GM12878 (cell line): Measurements from ENCODE around the gene MAP3K1. TPM values are rescaled to one million over a fixed set of nuclear protein-coding genes. Genes with fewer than 3 reads are reported as not detected.

Experiments used
- ATAC-seq: fragments of 200-7000 bp; cut with Tn5 transposase; 3 replicates; pipeline ENCODE4 v1.9.1; 2020; ENCODE audit warnings: mild to moderate bottlenecking, moderate library complexity
- BruUV-seq: library from RNA; stranded (reverse); fragments of 400-500 nt; replicated peaks from 2 replicates; lab custom pipeline; 2021; lab: Mats Ljungman, UMichigan
- CTCF ChIA-PET: fragments of 300-600 bp; sonication (Branson Sonifier 250); formaldehyde crosslinking; extraction: SDS; loops from one replicate; lab custom pipeline; 2021; ENCODE audit warnings: inconsistent platforms; lab: Yijun Ruan, JAX
- POLR2A ChIA-PET: fragments of 350-600 bp; formaldehyde crosslinking; extraction: SDS; loops from one replicate; lab custom pipeline; 2021; ENCODE audit warnings: inconsistent platforms; lab: Charles Lee
- RAD21 ChIA-PET: fragments of 300-600 bp; sonication (Branson Sonifier 250); formaldehyde crosslinking; loops from one replicate; lab custom pipeline; 2023; ENCODE audit warnings: antibody characterized with exemption; ENCODE audit not compliant: unreplicated experiment; lab: Charles Lee
- SMC1A ChIA-PET: fragments of 300-600 bp; sonication (Branson Sonifier 250); formaldehyde crosslinking; loops from one replicate; lab custom pipeline; 2023; ENCODE audit not compliant: unreplicated experiment, uncharacterized antibody; lab: Charles Lee
- DNase-seq: peaks from one replicate; pipeline ENCODE4 v3.0.0-alpha.2; 2011; ENCODE audit warnings: low read depth, low spot score
- FAIRE-seq: peaks from 3 replicates; lab custom pipeline; 2011; peaks lifted over from hg19 to GRCh38; lab: Jason Lieb, UNC
- H2AFZ ChIP-seq: 2 replicates; pipeline ENCODE4 v1.6.0; 2011; ENCODE audit warnings: low read depth, low read length, control low read depth; ENCODE audit not compliant: control insufficient read depth
- H3K27ac ChIP-seq: 2 replicates; pipeline ENCODE4 v1.5.1; 2011; ENCODE audit warnings: control low read depth; ENCODE audit not compliant: control insufficient read depth, insufficient read depth
- H3K27me3 ChIP-seq, 2 experiments: replicated peaks in 1 of 2; 2 replicates each; pipeline versions ENCODE4 v1.6.0 to v1.6.1; 2011; ENCODE audit warnings: low read length in 1 of 2; ENCODE audit not compliant: control insufficient read depth in 2 of 2, insufficient read depth in 2 of 2
- H3K36me3 ChIP-seq, 2 experiments: 2 replicates each; pipeline ENCODE4 v1.5.1; 2011; ENCODE audit warnings: low read length in 1 of 2; ENCODE audit not compliant: control insufficient read depth in 2 of 2, insufficient read depth in 2 of 2
- H3K4me1 ChIP-seq: 2 replicates; pipeline ENCODE4 v1.6.1; 2011; ENCODE audit warnings: mild to moderate bottlenecking, low read length, moderate library complexity, mixed read lengths; ENCODE audit not compliant: control insufficient read depth, insufficient read depth
- H3K4me2 ChIP-seq: 2 replicates; pipeline ENCODE4 v1.6.0; 2011; ENCODE audit warnings: control low read depth; ENCODE audit not compliant: control insufficient read depth, insufficient read depth
- H3K4me3 ChIP-seq: fragments of 200-600 bp; sonication (generic); 2 replicates; pipeline ENCODE4 v1.5.1; 2016
- H3K79me2 ChIP-seq: 2 replicates; pipeline ENCODE4 v1.6.0; 2011; ENCODE audit warnings: low read length; ENCODE audit not compliant: control insufficient read depth, insufficient read depth
- H3K9ac ChIP-seq: 2 replicates; pipeline ENCODE4 v1.8.0; 2011; ENCODE audit warnings: low read length, control low read depth, mixed read lengths; ENCODE audit not compliant: control insufficient read depth, insufficient read depth
- H3K9me3 ChIP-seq: replicated peaks from 3 replicates; pipeline ENCODE4 v1.5.1; 2011; ENCODE audit warnings: mild to moderate bottlenecking, low read length; ENCODE audit not compliant: control insufficient read depth, insufficient read depth
- H4K20me1 ChIP-seq: 2 replicates; pipeline ENCODE4 v1.6.0; 2011; ENCODE audit not compliant: control insufficient read depth, insufficient read depth
- ATF2 ChIP-seq: IDR thresholded peaks from 2 replicates; pipeline ENCODE4 v1.6.1; 2012; ENCODE audit warnings: low read length, inconsistent platforms
- JUNB ChIP-seq: IDR thresholded peaks from 2 replicates; pipeline ENCODE4 v1.6.1; 2016; ENCODE audit warnings: antibody characterized with exemption, mild to moderate bottlenecking
- MTA2 ChIP-seq: fragments of 450-650 bp; IDR thresholded peaks from 2 replicates; pipeline ENCODE4 v1.6.1; 2016; ENCODE audit warnings: low read depth, mild to moderate bottlenecking, moderate library complexity
- NFXL1 ChIP-seq: fragments of 450-650 bp; IDR thresholded peaks from 2 replicates; pipeline ENCODE4 v1.6.1; 2017; ENCODE audit warnings: antibody characterized with exemption, mild to moderate bottlenecking, borderline replicate concordance
- NKRF ChIP-seq: fragments of 450-650 bp; conservative IDR thresholded peaks from 2 replicates; pipeline ENCODE4 v1.6.1; 2017; ENCODE audit warnings: mild to moderate bottlenecking, moderate library complexity
- NR2C2 ChIP-seq: IDR thresholded peaks from 2 replicates; pipeline ENCODE4 v1.6.1; 2011; ENCODE audit warnings: borderline replicate concordance, low read depth; ENCODE audit not compliant: control insufficient read depth, insufficient read length
- RAD21 ChIP-seq: IDR thresholded peaks from 2 replicates; pipeline ENCODE4 v1.6.1; 2011; ENCODE audit warnings: mild to moderate bottlenecking, low read depth, low read length, moderate library complexity; ENCODE audit not compliant: insufficient read depth
- RBBP5 ChIP-seq: fragments of 200-600 bp; sonication (generic); conservative IDR thresholded peaks from 2 replicates; pipeline ENCODE4 v1.6.1; 2016
- RELB ChIP-seq: fragments of 450-650 bp; IDR thresholded peaks from 2 replicates; pipeline ENCODE4 v1.6.1; 2017; ENCODE audit warnings: low read depth, mild to moderate bottlenecking, moderate library complexity
- WRNIP1 ChIP-seq: IDR thresholded peaks from 2 replicates; pipeline ENCODE4 v1.6.1; 2011; ENCODE audit warnings: low read depth, low read length, improper control_type of control experiment, borderline replicate concordance
- WGBS: methylation state at CpG from one replicate; pipeline ENCODE4 v1.1.6; 2016; ENCODE audit warnings: low lambda C conversion rate; ENCODE audit not compliant: insufficient replicate concordance, insufficient coverage; ENCODE audit errors: missing lambda C conversion rate; 5-methylcytosine and 5-hydroxymethylcytosine counted together
- in situ Hi-C: fragments of 300-500 bp; cut with MboI; formaldehyde crosslinking; loops from 9 replicates; pipeline ENCODE4 v1.14.3; 2018; ENCODE audit warnings: mixed read lengths
- intact Hi-C: fragments of 100-400 bp; cut with micrococcal nuclease; formaldehyde crosslinking; loops from one replicate; pipeline ENCODE4 v1.14.2; 2022; ENCODE audit not compliant: unreplicated experiment
- polyA plus RNA-seq, 11 experiments: library from polyadenylated mRNA; depleted of rRNA in 4 of 11; unstranded in 6 of 11; stranded (reverse) in 5 of 11; fragments of >200 nt; fragmentation: Nextera tagmentation in 4 of 11; fragmentation: Illumina TruSeq in 1 of 11; extraction: Ambion mirVana in 4 of 11; extraction: Trizol in 1 of 11; gene quantifications; 1 replicate in 1 of 11; 2 replicates in 10 of 11; pipeline versions ENCODE4 v1.2.1 to v1.2.3, GENCODE V29; 2011 to 2016; ENCODE audit warnings: inconsistent platforms in 2 of 11, missing spikeins in 2 of 11, low read depth in 1 of 11
- total RNA-seq, 4 experiments: library from RNA; depleted of rRNA in 3 of 4; stranded (reverse); fragments of >200 nt in 3 of 4; fragmentation: Illumina TruSeq in 1 of 4; extraction: Trizol in 1 of 4; gene quantifications; 2 replicates each; pipeline versions ENCODE4 v1.2.1 to v1.2.3, GENCODE V29; 2013 to 2021
- TF ChIP-seq, protein P1 (sequence below), 3 experiments: IDR thresholded peaks in 2 of 3; conservative IDR thresholded peaks in 1 of 3; 2 replicates each; pipeline ENCODE4 v1.5.1; 2011; ENCODE audit warnings: low read depth in 3 of 3, low read length in 3 of 3, mild to moderate bottlenecking in 3 of 3, control low read depth in 2 of 3, moderate library complexity in 2 of 3, inconsistent platforms in 1 of 3, mixed read lengths in 1 of 3; ENCODE audit not compliant: control insufficient read depth in 2 of 3, insufficient read depth in 1 of 3; ENCODE audit errors: extremely low read depth in 1 of 3

Gene MAP3K1
- total and polyA plus RNA-seq, 10 of the 15 experiments (the other 5 are each of a cell fraction or from before 2014, with no cell fraction given) = 7.5 to 24.6 (median 12.6) TPM

DNA sequence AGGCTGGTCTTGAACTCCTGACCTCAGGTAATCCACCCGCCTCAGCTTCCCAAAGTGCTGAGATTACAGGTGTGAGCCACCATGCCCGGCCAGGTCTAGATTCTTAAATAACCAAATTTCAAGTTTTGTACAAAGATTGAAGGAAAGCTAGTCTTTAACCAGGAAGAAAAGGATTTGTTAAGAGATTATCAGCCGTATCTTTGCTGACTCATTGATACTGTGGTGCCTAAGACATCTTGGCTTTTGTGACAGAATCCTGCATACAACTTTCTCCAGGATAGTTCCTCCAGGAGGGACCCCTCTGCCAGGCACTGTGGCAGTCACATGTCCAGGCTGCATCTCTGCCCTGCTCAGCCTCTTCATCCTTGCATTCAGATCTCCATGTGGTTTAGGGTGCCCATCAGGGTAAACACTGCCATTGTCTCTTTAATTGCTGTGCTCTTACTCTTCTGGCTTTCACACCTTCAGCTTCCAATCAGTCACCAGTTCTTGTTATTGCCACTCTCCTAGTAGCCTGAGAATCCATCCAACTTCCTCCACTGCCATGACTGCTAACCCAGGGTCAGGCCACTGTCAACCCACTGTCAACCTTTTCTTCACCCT lies 10.0 kb downstream of the MAP3K1 start (continued):
- TF ChIP-seq NKRF = no peak
- no peak for TF ChIP-seq JUNB
- TF ChIP-seq, all 136 proteins: peak for 0

DNA sequence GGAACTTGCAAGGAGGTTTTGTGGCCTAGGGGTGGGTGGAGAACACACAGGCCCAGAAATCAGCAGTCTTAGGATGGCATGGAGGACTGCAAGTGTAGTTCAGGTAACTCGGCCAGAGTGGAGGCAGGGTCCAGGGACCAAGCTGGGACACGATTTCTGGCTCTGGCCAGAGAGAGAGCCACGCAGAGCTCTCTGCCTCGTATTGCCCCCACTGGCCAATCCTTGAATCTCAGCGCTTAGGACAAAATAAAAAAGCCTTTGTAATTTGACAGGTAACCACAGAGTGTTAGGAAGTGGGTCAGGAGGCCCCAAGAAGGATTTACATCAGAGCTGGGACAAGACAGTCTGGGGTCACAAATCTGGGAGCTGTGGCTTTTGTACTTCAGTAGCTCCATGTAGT lies 11.7 kb downstream of the MAP3K1 start:
- Histone ChIP-seq H3K27ac (no peak overlapping the region), H3K27me3 (no peaks in the 10 kb centered on the region), H3K9ac (no peak overlapping the region), H3K36me3 (no peaks in the 10 kb centered on the region; a peak in 1 of 4 replicates), H3K9me3 (no peaks in the 10 kb centered on the region), H3K79me2 (peaks cover 8% of the 10 kb centered on the region), H3K4me2 (no peak overlapping the region), H4K20me1 (peaks cover 4% of the 10 kb centered on the region; the same call in 1 of the 2 replicates), H3K4me3 (no peak overlapping the region), H3K4me1 (peaks cover 7% of the 10 kb centered on the region), H2AFZ (no peak overlapping the region)
- TF ChIP-seq RBBP5 (no peak), NFXL1 (no peak), RELB (no peak), NR2C2 (no peak), RAD21 (peak; percentile 39; the same call in 1 of the 2 replicates), ATF2 (no peak), MTA2 (no peak), WRNIP1 (no peak)
- TF ChIP-seq, protein P1, sequence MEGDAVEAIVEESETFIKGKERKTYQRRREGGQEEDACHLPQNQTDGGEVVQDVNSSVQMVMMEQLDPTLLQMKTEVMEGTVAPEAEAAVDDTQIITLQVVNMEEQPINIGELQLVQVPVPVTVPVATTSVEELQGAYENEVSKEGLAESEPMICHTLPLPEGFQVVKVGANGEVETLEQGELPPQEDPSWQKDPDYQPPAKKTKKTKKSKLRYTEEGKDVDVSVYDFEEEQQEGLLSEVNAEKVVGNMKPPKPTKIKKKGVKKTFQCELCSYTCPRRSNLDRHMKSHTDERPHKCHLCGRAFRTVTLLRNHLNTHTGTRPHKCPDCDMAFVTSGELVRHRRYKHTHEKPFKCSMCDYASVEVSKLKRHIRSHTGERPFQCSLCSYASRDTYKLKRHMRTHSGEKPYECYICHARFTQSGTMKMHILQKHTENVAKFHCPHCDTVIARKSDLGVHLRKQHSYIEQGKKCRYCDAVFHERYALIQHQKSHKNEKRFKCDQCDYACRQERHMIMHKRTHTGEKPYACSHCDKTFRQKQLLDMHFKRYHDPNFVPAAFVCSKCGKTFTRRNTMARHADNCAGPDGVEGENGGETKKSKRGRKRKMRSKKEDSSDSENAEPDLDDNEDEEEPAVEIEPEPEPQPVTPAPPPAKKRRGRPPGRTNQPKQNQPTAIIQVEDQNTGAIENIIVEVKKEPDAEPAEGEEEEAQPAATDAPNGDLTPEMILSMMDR (IDR thresholded peaks at IDR 0.05 in 2 of 3, conservative IDR thresholded peaks at IDR 0.05 in 1 of 3; ENCODE audit: control insufficient read depth in 2 of 3, extremely low read depth in 1 of 3, insufficient read depth in 1 of 3, low read depth in 3 of 3, low read length in 3 of 3) = peak in 2 of 3 experiments; percentile 27 to 33; a peak in 3 of 6 replicates
- peak; percentile 52 for ATAC-seq
- in situ Hi-C loops = no loop called here
- ChIA-PET POLR2A (interaction anchor here (0.8 to 2.2 kb wide), 2 partner anchors 10 to 411 kb away, joined by 6 to 9 read pairs; no protein-coding TSS in a partner anchor), SMC1A (interaction anchor here (1.2 to 5.7 kb wide), 6 partner anchors 9 to 556 kb away, joined by 3 to 49 read pairs (median 12); no protein-coding TSS in a partner anchor), CTCF (interaction anchor here (0.7 to 5.2 kb wide), 6 partner anchors 8 to 564 kb away, joined by 3 to 55 read pairs (median 4); no protein-coding TSS in a partner anchor), RAD21 (interaction anchor here (1.0 to 4.8 kb wide), 4 partner anchors 11 to 413 kb away, joined by 3 to 37 read pairs (median 3); no protein-coding TSS in a partner anchor)
- intact Hi-C loops = no loop called here
- no TSS peak for BruUV-seq
- FAIRE-seq = no peak
- 85% methylated on average over 5 of the region's 5 CpGs for WGBS
- no peak for DNase-seq
